Neural cell (in vitro differentiated cells): ENCODE data around the gene LCOR. TPM values are rescaled to one million over a fixed set of nuclear protein-coding genes. Genes with fewer than 3 reads are reported as not detected.

ENCODE experiments used
- H2AFZ ChIP-seq: fragments of 200-600, 300-800 bp; sonication (generic), shearing (Covaris generic); 2 replicates; pipeline ENCODE4 v1.6.0; 2014; ENCODE audit warnings: low read depth, mild to moderate bottlenecking, antibody characterized with exemption, low read length, moderate library complexity
- H3F3A ChIP-seq: fragments of 200-600 bp; shearing (Covaris generic); 2 replicates; pipeline ENCODE4 v1.6.1; 2016; ENCODE audit warnings: mild to moderate bottlenecking, moderate library complexity, mixed read lengths, antibody characterized with exemption, low read length; ENCODE audit not compliant: insufficient read depth, poor library complexity, severe bottlenecking
- H3K27ac ChIP-seq: fragments of 200-600, 300-800 bp; sonication (generic), shearing (Covaris generic); 2 replicates; pipeline ENCODE4 v1.5.1; 2014; ENCODE audit warnings: mild to moderate bottlenecking, low read length, moderate library complexity
- H3K27me3 ChIP-seq: fragments of 300-800, 200-600 bp; sonication (generic), shearing (Covaris generic); 2 replicates; pipeline ENCODE4 v1.6.0; 2014; ENCODE audit warnings: mild to moderate bottlenecking, low read depth, low read length, moderate library complexity; ENCODE audit not compliant: insufficient read depth
- H3K36me3 ChIP-seq: fragments of 300-800, 200-600 bp; sonication (generic), shearing (Covaris generic); 2 replicates; pipeline ENCODE4 v1.5.1; 2014; ENCODE audit warnings: mild to moderate bottlenecking, antibody characterized with exemption, low read length, moderate library complexity; ENCODE audit not compliant: insufficient read depth
- H3K4me2 ChIP-seq: fragments of 300-800, 200-600 bp; sonication (generic), shearing (Covaris generic); 2 replicates; pipeline ENCODE4 v1.6.0; 2014; ENCODE audit warnings: mild to moderate bottlenecking, low read length
- H3K4me3 ChIP-seq: fragments of 300-800, 200-600 bp; sonication (generic), shearing (Covaris generic); 2 replicates; pipeline ENCODE4 v1.5.1; 2014; ENCODE audit warnings: mild to moderate bottlenecking, low read length, moderate library complexity
- H3K79me2 ChIP-seq: fragments of 200-600 bp; shearing (Covaris generic); replicated peaks from 2 replicates; pipeline ENCODE4 v1.6.0; 2014; ENCODE audit warnings: mild to moderate bottlenecking, low read length, moderate library complexity; ENCODE audit not compliant: insufficient read depth
- H3K9ac ChIP-seq: fragments of 300-800, 200-600 bp; sonication (generic), shearing (Covaris generic); 2 replicates; pipeline ENCODE4 v1.6.1; 2016; ENCODE audit warnings: mild to moderate bottlenecking, low read length, mixed read lengths
- H3K9me2 ChIP-seq: fragments of 200-600 bp; shearing (Covaris generic); 2 replicates; pipeline ENCODE4 v1.6.1; 2016; ENCODE audit warnings: mild to moderate bottlenecking, low read length, mixed read lengths; ENCODE audit not compliant: insufficient read depth
- H3K9me3 ChIP-seq: fragments of 200-600, 300-800 bp; sonication (generic), shearing (Covaris generic); 2 replicates; pipeline ENCODE4 v1.6.1; 2016; ENCODE audit warnings: mild to moderate bottlenecking, mixed run types, low read length, moderate library complexity, mixed read lengths
- H4K20me1 ChIP-seq: fragments of 200-600 bp; shearing (Covaris generic); 2 replicates; pipeline ENCODE4 v1.6.1; 2016; ENCODE audit warnings: mild to moderate bottlenecking, mixed run types; ENCODE audit not compliant: insufficient read depth
- CTCF ChIP-seq: fragments of 450-650 bp; IDR thresholded peaks from 2 replicates; pipeline ENCODE4 v1.5.1; 2014; ENCODE audit warnings: antibody characterized with exemption, mild to moderate bottlenecking, moderate library complexity; ENCODE audit not compliant: poor library complexity, severe bottlenecking
- EP300 ChIP-seq: fragments of 450-650 bp; conservative IDR thresholded peaks from 2 replicates; pipeline ENCODE4 v1.6.1; 2014; ENCODE audit warnings: antibody characterized with exemption, mild to moderate bottlenecking, moderate library complexity; ENCODE audit not compliant: poor library complexity, severe bottlenecking
- EZH2 ChIP-seq: fragments of 200-600, 300-800 bp; shearing (Covaris generic), sonication (generic); IDR thresholded peaks from 2 replicates; pipeline ENCODE4 v1.6.1; 2014; ENCODE audit warnings: antibody characterized with exemption, low read length, borderline replicate concordance, mild to moderate bottlenecking; ENCODE audit not compliant: insufficient read depth, poor library complexity, severe bottlenecking
- MXI1 ChIP-seq: fragments of 450-650 bp; conservative IDR thresholded peaks from 2 replicates; pipeline ENCODE4 v1.6.1; 2014; ENCODE audit warnings: antibody characterized with exemption, mild to moderate bottlenecking; ENCODE audit not compliant: poor library complexity, severe bottlenecking
- POLR2AphosphoS5 ChIP-seq: IDR thresholded peaks from 2 replicates; pipeline ENCODE4 v1.6.1; 2012
- RAD21 ChIP-seq: fragments of 450-650 bp; conservative IDR thresholded peaks from 2 replicates; pipeline ENCODE4 v1.6.1; 2014; ENCODE audit warnings: antibody characterized with exemption, mild to moderate bottlenecking, moderate library complexity
- REST ChIP-seq: IDR thresholded peaks from 2 replicates; pipeline ENCODE4 v1.6.1; 2012; ENCODE audit warnings: borderline replicate concordance
- SMC3 ChIP-seq: fragments of 450-650 bp; conservative IDR thresholded peaks from 2 replicates; pipeline ENCODE4 v1.6.1; 2014; ENCODE audit warnings: antibody characterized with exemption, mild to moderate bottlenecking, moderate library complexity; ENCODE audit not compliant: poor library complexity
- TAF1 ChIP-seq: IDR thresholded peaks from 2 replicates; pipeline ENCODE4 v1.6.1; 2012; ENCODE audit warnings: low read depth
- polyA plus RNA-seq: library from polyadenylated mRNA; depleted of rRNA; stranded (reverse); fragments of >200 nt; gene quantifications from 2 replicates; pipeline ENCODE4 v1.2.3, GENCODE V29; 2014

Gene LCOR
- polyA plus RNA-seq, 1 donor from 2014 or later: 61.1 TPM

GRCh38 chr10:96850825-96851224 is 18.7 kb downstream of the LCOR start:
- TF ChIP-seq TAF1 (no peak), RAD21 (no peak), EP300 (no peak), POLR2AphosphoS5 (no peak), SMC3 (no peak), MXI1 (no peak), CTCF (no peak), EZH2 (no peak), REST (no peak)
- Histone ChIP-seq H3K9me3 (no peaks in the 10 kb centered on the region), H3K4me3 (no peak overlapping the region), H3K4me2 (no peak overlapping the region), H3K36me3 (no peaks in the 10 kb centered on the region), H2AFZ (no peak overlapping the region), H3K9me2 (no peaks in the 10 kb centered on the region), H4K20me1 (peaks cover 10% of the 10 kb centered on the region), H3K9ac (no peak overlapping the region), H3F3A (no peaks in the 10 kb centered on the region), H3K79me2 (peaks cover 81% of the 10 kb centered on the region), H3K27me3 (no peaks in the 10 kb centered on the region), H3K27ac (no peak overlapping the region)

GRCh38 chr10:96851281-96851680 is 19.2 kb downstream of the LCOR start:
- H3K27ac ChIP-seq: no peak overlapping the region
- H3K79me2 ChIP-seq: peaks cover 78% of the 10 kb centered on the region
- H3K4me3 ChIP-seq: no peak overlapping the region
- H3F3A ChIP-seq: no peaks in the 10 kb centered on the region
- no peak for TF ChIP-seq MXI1
- TF ChIP-seq POLR2AphosphoS5: no peak
- no peak for TF ChIP-seq SMC3
- TF ChIP-seq TAF1: no peak
- TF ChIP-seq REST: no peak
- no peak for TF ChIP-seq RAD21
- no peak for TF ChIP-seq CTCF
- TF ChIP-seq EZH2: no peak
- no peak for TF ChIP-seq EP300
- no peaks in the 10 kb centered on the region for H3K36me3 ChIP-seq
- H3K4me2 ChIP-seq: no peak overlapping the region
- no peaks in the 10 kb centered on the region for H3K9me2 ChIP-seq
- no peak overlapping the region for H2AFZ ChIP-seq
- H3K9ac ChIP-seq: no peak overlapping the region
- H4K20me1 ChIP-seq: peaks cover 11% of the 10 kb centered on the region
- H3K9me3 ChIP-seq: no peaks in the 10 kb centered on the region
- H3K27me3 ChIP-seq: no peaks in the 10 kb centered on the region
